ENCODE results near the gene MSRB1. TPM values are rescaled to one million over a fixed set of nuclear protein-coding genes. Genes with fewer than 3 reads are reported as not detected.

Gene MSRB1, protein sequence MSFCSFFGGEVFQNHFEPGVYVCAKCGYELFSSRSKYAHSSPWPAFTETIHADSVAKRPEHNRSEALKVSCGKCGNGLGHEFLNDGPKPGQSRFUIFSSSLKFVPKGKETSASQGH
- 32.7 TPM for total RNA-seq
- long read RNA-seq, transcript MSRB1-201 (4 exons, 1,423 nt): major isoform, 97 of 102 reads
- long read RNA-seq, partial matches to known transcripts: 0 of 102 reads
- long read RNA-seq, other reads (novel, unspliced or antisense): 5 of 102 reads

DNA sequence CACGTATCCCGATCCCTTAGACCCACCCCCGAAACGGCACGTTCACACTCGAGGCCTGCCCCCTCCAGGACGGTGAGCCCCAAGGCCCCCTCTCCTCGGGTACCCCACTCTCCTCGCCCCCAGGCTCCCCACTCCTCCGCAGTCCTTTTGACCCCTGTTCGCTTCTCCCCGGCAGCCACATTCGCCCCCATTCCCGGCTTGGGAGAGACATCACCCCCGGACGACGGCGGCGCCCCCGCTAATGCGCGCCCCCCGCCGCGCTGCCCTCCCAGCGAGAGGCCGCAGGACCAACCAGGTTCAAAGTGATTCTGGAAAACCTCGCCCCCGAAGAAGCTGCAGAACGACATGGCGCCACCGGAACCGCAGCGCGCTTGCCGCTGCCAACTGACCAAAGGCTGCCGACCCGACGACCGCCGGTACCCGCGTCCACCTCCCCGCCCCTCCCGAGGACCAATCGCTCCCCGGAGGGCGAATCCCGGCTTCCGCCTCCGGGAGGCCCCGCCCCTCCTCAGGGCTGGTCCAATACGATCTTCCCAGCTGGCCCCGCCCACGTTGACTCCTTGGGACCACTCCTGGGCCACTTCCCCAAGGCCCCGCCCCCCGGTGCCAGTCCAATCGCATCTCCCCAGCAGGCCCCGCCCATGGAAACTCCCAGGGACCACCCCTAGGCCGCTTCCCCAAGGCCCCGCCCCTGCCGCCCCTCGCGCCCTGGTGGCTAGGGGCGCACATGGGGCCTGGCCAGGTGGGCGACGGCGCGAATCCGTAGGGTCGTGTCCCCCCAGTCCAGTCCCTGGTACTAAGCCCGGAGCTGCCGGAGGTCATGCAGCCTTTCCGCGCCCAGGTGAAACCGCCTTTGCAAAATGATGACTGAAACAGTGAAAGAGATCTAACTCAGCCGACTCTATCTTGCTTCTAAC, at the start of gene MSRB1:
Gene MSRB1, minus strand, starts transcription at position 390 of the 917 bp plus-strand sequence. Its CDS starts 43 bp downstream, at position 347.
- Histone ChIP-seq H3K4me3 (peak within 1 kb of the TSS; percentile 77), H3K36me3 (peaks cover 33% of the 10 kb centered on the region), H3K27me3 (ENCODE audit: low read depth) (no peaks in the 10 kb centered on the region), H3K9me3 (replicated peaks) (no peaks in the 10 kb centered on the region), H3K4me1 (peaks cover 40% of the 10 kb centered on the region), H3K27ac (replicated peaks) (peak within 1 kb of the TSS; percentile 82)
- TF ChIP-seq, protein P1, sequence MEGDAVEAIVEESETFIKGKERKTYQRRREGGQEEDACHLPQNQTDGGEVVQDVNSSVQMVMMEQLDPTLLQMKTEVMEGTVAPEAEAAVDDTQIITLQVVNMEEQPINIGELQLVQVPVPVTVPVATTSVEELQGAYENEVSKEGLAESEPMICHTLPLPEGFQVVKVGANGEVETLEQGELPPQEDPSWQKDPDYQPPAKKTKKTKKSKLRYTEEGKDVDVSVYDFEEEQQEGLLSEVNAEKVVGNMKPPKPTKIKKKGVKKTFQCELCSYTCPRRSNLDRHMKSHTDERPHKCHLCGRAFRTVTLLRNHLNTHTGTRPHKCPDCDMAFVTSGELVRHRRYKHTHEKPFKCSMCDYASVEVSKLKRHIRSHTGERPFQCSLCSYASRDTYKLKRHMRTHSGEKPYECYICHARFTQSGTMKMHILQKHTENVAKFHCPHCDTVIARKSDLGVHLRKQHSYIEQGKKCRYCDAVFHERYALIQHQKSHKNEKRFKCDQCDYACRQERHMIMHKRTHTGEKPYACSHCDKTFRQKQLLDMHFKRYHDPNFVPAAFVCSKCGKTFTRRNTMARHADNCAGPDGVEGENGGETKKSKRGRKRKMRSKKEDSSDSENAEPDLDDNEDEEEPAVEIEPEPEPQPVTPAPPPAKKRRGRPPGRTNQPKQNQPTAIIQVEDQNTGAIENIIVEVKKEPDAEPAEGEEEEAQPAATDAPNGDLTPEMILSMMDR (IDR thresholded peaks at IDR 0.05; ENCODE audit: borderline replicate concordance): no peak
- intact Hi-C loops (cut with micrococcal nuclease): no loop called here
- peak; percentile 100 for DNase-seq

DNA sequence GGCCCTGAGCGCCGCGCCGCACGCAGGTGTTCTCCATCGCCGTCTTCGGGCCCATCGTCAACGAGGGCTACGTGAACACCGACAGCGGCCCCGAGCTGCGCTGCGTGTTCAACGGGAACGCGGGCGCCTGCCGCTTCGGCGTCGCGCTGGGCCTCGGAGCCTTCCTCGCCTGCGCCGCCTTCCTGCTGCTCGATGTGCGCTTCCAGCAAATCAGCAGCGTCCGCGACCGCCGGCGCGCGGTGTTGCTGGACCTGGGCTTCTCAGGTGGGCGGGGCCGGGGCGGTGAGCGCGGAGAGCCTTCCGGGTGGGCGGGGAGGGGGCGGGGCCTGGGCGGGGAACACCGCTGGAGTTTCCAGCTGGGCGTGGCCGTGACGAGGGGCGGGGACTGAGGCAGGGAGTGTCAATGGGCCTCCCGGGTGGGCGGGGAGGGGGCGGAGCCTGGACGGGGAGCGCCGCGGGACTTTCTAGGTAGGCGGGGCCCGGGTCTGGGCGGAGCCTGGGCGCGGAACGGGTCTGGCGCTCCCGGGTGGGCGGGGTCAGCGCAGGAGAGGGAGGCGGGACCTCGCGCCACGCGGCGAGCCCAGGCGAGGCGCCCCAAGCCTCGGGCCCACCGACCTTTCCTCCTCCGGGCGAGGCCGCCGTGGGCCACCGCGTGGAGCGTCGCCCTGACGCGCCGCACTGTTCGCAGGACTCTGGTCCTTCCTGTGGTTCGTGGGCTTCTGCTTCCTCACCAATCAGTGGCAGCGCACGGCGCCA, 49.1 kb upstream of the MSRB1 start:
- H3K4me3 ChIP-seq: peak overlapping the region; percentile 66
- TF ChIP-seq, protein P1 (IDR thresholded peaks at IDR 0.05; ENCODE audit: borderline replicate concordance): no peak
- H3K36me3 ChIP-seq: peaks cover 8% of the 10 kb centered on the region
- peaks cover 4% of the 10 kb centered on the region for H3K9me3 ChIP-seq (replicated peaks)
- intact Hi-C loops (cut with micrococcal nuclease): no loop called here
- peaks cover 31% of the 10 kb centered on the region for H3K4me1 ChIP-seq
- H3K27me3 ChIP-seq (ENCODE audit: low read depth): peaks cover 44% of the 10 kb centered on the region
- DNase-seq: peak; percentile 95
- H3K27ac ChIP-seq (replicated peaks): peak overlapping the region; percentile 40

DNA sequence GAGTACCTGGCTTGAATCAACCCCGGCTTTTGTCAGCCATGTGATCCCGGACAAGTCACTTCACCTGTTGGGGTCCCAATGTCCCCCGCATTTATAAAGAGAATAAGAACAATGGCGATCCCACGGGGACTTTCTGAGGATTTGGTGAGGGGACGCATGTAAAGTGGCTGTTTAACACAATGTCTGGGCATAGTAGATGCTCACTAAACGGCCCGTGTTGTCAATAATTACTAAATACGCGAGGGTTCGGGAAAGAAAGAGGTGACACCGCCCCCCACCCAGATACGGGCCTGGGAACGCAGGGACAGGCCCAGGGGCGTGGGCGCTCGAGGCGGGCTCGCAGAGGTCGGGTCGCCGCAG, 48.6 kb upstream of the MSRB1 start:
- peaks cover 8% of the 10 kb centered on the region for H3K36me3 ChIP-seq
- TF ChIP-seq, protein P1 (IDR thresholded peaks at IDR 0.05; ENCODE audit: borderline replicate concordance): no peak
- H3K9me3 ChIP-seq (replicated peaks): peaks cover 4% of the 10 kb centered on the region
- intact Hi-C loops (cut with micrococcal nuclease): no loop called here
- no peak for DNase-seq
- H3K27ac ChIP-seq (replicated peaks): peak overlapping the region; percentile 40
- H3K4me1 ChIP-seq: peaks cover 31% of the 10 kb centered on the region
- H3K27me3 ChIP-seq (ENCODE audit: low read depth): peaks cover 47% of the 10 kb centered on the region
- H3K4me3 ChIP-seq: peak overlapping the region; percentile 66

DNA sequence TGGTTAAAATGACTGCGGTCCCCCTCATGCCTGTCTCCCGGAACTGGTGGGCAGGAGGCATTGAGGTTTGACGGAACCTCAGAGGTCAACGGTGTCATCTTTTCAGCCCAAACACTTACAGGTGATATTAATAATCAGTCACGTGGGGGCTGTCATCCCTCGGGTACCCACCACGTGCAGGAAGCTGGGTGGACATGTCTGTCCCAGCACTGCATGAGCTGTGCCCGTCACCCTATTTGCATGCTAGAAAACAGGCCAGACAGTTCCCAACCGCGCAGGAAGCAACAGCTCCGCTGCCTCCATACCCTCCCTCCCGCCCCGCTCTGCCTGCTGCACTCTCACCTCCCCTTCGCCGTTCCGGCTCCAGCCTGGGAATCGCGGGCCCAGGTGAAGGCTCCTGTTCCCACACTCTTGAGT, 48.1 kb upstream of the MSRB1 start:
- Histone ChIP-seq H3K36me3 (peaks cover 12% of the 10 kb centered on the region), H3K4me1 (peaks cover 31% of the 10 kb centered on the region), H3K27ac (replicated peaks) (no peak overlapping the region), H3K4me3 (peak overlapping the region; percentile 66), H3K27me3 (ENCODE audit: low read depth) (peaks cover 47% of the 10 kb centered on the region), H3K9me3 (replicated peaks) (peaks cover 4% of the 10 kb centered on the region)
- DNase-seq: no peak
- TF ChIP-seq, protein P1 (IDR thresholded peaks at IDR 0.05; ENCODE audit: borderline replicate concordance): no peak
- intact Hi-C loops (cut with micrococcal nuclease): no loop called here

Measured in left ventricle myocardium inferior (tissue), 1 donor.